ENCODE measurements around the gene PGLYRP2. TPM values are rescaled to one million over a fixed set of nuclear protein-coding genes. Genes with fewer than 3 reads are reported as not detected.

Gene PGLYRP2
- total and polyA plus RNA-seq, 2 of the 13 experiments (the other 11 are each of a cell fraction or from before 2014, with no cell fraction given), result 0.04 to 1.0 TPM

GRCh38 chr19:15479391-15480345, at the start of gene PGLYRP2 (continued):
- TF ChIP-seq UBTF (CRISPR knock-in tag; IDR thresholded peaks at IDR 0.05), result peak; percentile 52; the same call in 1 of the 2 replicates
- TF ChIP-seq ZNF263 (CRISPR knock-in tag; IDR thresholded peaks at IDR 0.05), result 0 out of 2 replicates have a peak, but pooled peaks have one; percentile 25
- no peak for TF ChIP-seq ZNF790 (CRISPR knock-in tag; IDR thresholded peaks at IDR 0.05; ENCODE audit: borderline replicate concordance)
- peak; percentile 59 for TF ChIP-seq MED1 (CRISPR knock-in tag; IDR thresholded peaks at IDR 0.05)
- TF ChIP-seq, protein P1, sequence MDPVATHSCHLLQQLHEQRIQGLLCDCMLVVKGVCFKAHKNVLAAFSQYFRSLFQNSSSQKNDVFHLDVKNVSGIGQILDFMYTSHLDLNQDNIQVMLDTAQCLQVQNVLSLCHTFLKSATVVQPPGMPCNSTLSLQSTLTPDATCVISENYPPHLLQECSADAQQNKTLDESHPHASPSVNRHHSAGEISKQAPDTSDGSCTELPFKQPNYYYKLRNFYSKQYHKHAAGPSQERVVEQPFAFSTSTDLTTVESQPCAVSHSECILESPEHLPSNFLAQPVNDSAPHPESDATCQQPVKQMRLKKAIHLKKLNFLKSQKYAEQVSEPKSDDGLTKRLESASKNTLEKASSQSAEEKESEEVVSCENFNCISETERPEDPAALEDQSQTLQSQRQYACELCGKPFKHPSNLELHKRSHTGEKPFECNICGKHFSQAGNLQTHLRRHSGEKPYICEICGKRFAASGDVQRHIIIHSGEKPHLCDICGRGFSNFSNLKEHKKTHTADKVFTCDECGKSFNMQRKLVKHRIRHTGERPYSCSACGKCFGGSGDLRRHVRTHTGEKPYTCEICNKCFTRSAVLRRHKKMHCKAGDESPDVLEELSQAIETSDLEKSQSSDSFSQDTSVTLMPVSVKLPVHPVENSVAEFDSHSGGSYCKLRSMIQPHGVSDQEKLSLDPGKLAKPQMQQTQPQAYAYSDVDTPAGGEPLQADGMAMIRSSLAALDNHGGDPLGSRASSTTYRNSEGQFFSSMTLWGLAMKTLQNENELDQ (CRISPR knock-in tag; IDR thresholded peaks at IDR 0.05; ENCODE audit: borderline replicate concordance), result no peak
- TF ChIP-seq PITX1 (CRISPR knock-in tag; IDR thresholded peaks at IDR 0.05), result peak; percentile 43
- TF ChIP-seq DR1 (CRISPR knock-in tag; IDR thresholded peaks at IDR 0.05), result peak; percentile 46; the same call in 1 of the 2 replicates
- peak; percentile 62; the same call in 1 of the 2 replicates for TF ChIP-seq NR2F2 (IDR thresholded peaks at IDR 0.05; ENCODE audit: borderline replicate concordance, low read depth)
- TF ChIP-seq HMGXB4 (CRISPR knock-in tag; IDR thresholded peaks at IDR 0.05; ENCODE audit: borderline replicate concordance in 1 of 2, low read depth in 1 of 2), result peak; percentile 23 to 42; a peak in 1 of 4 replicates
- TF ChIP-seq, protein P2, sequence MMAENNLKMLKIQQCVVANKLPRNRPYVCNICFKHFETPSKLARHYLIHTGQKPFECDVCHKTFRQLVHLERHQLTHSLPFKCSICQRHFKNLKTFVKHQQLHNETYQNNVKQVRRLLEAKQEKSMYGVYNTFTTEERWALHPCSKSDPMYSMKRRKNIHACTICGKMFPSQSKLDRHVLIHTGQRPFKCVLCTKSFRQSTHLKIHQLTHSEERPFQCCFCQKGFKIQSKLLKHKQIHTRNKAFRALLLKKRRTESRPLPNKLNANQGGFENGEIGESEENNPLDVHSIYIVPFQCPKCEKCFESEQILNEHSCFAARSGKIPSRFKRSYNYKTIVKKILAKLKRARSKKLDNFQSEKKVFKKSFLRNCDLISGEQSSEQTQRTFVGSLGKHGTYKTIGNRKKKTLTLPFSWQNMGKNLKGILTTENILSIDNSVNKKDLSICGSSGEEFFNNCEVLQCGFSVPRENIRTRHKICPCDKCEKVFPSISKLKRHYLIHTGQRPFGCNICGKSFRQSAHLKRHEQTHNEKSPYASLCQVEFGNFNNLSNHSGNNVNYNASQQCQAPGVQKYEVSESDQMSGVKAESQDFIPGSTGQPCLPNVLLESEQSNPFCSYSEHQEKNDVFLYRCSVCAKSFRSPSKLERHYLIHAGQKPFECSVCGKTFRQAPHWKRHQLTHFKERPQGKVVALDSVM (CRISPR knock-in tag; IDR thresholded peaks at IDR 0.05), result peak; percentile 45; the same call in 1 of the 2 replicates
- TF ChIP-seq RARA (CRISPR knock-in tag; IDR thresholded peaks at IDR 0.05), result peak; percentile 74
- no peak for TF ChIP-seq ZNF678 (CRISPR knock-in tag; IDR thresholded peaks at IDR 0.05)
- TF ChIP-seq ZNF296 (CRISPR knock-in tag; conservative IDR thresholded peaks at IDR 0.05), result peak; percentile 85
